Measurements from ENCODE around the gene OR12D2. TPM values are rescaled to one million over a fixed set of nuclear protein-coding genes. Genes with fewer than 3 reads are reported as not detected.
"Not testable (repeated sequence)": the region's sequence is repeated elsewhere in the genome, so short reads cannot be mapped to it uniquely, and the experiment has no call there.

Gene OR12D2
- total RNA-seq, result not detected

- Histone ChIP-seq H3K9me3 (no peaks in the 10 kb centered on the region), H3K4me3 (no peak within 1 kb of the TSS), H3K4me1 (no peaks in the 10 kb centered on the region), H3K27ac (replicated peaks in 1 of 4) (no peak within 1 kb of the TSS), H3K36me3 (no peaks in the 10 kb centered on the region), H3K27me3 (peaks cover 0 to 9% (median 0%) of the 10 kb centered on the region in 4 donors)
- intact Hi-C loops (cut with DNase I), result no loop called here
- TF ChIP-seq EP300 (IDR thresholded peaks at IDR 0.05), result no peak
- no peak for TF ChIP-seq CTCF (IDR thresholded peaks at IDR 0.05)
- no peak for TF ChIP-seq POLR2AphosphoS5 (IDR thresholded peaks at IDR 0.05)
- TF ChIP-seq POLR2A (IDR thresholded peaks at IDR 0.05; ENCODE audit: low read depth), result no peak
- no peak for DNase-seq (ENCODE audit: extremely low spot score)
These were observed at the start of gene OR12D2 for GRCh38 chr6:29395331-29395730. Gene OR12D2, plus strand, starts transcription at chr6:29395631. Its CDS starts 1,069 bp downstream, at chr6:29396700.

- intact Hi-C loops (cut with DNase I); H3K27me3 ChIP-seq; DNase-seq (ENCODE audit: extremely low spot score); H3K36me3 ChIP-seq; H3K27ac ChIP-seq (replicated peaks in 1 of 4); H3K4me1 ChIP-seq; H3K4me3 ChIP-seq: not testable (repeated sequence)
- H3K9me3 ChIP-seq, result peaks cover 0 to 18% (median 11%) of the 10 kb centered on the region in 4 donors
- 89% methylated on average over 3 of the region's 3 CpGs for WGBS
These were observed 46.1 kb upstream of the OR12D2 start for GRCh38 chr6:29349348-29349747.

GRCh38 chr6:29354980-29355379, 40.5 kb upstream of the OR12D2 start:
- Histone ChIP-seq H3K36me3 (no peaks in the 10 kb centered on the region), H3K27ac (replicated peaks in 1 of 4) (no peak overlapping the region), H3K4me3 (no peak overlapping the region), H3K27me3 (peaks cover 0 to 5% (median 2%) of the 10 kb centered on the region in 4 donors), H3K4me1 (no peaks in the 10 kb centered on the region), H3K9me3 (peaks cover 0 to 18% (median 7%) of the 10 kb centered on the region in 4 donors)
- no peak for DNase-seq (ENCODE audit: extremely low spot score)
- no peak for TF ChIP-seq EP300 (IDR thresholded peaks at IDR 0.05)
- TF ChIP-seq POLR2AphosphoS5 (IDR thresholded peaks at IDR 0.05), result no peak
- TF ChIP-seq CTCF (IDR thresholded peaks at IDR 0.05), result no peak
- TF ChIP-seq POLR2A (IDR thresholded peaks at IDR 0.05; ENCODE audit: low read depth), result no peak
- intact Hi-C loops (cut with DNase I), result no loop called here

- 20% methylated on average over 1 of the region's 1 CpG for WGBS
- DNase-seq (ENCODE audit: extremely low spot score), result no peak
- TF ChIP-seq POLR2A (IDR thresholded peaks at IDR 0.05; ENCODE audit: low read depth), result no peak
- no peak for TF ChIP-seq EP300 (IDR thresholded peaks at IDR 0.05)
- no peak for TF ChIP-seq CTCF (IDR thresholded peaks at IDR 0.05)
- TF ChIP-seq POLR2AphosphoS5 (IDR thresholded peaks at IDR 0.05), result no peak
- H3K27me3 ChIP-seq, result peaks cover 0 to 5% (median 2%) of the 10 kb centered on the region in 4 donors
- H3K36me3 ChIP-seq, result no peaks in the 10 kb centered on the region
- peaks cover 0 to 11% (median 2%) of the 10 kb centered on the region in 4 donors for H3K9me3 ChIP-seq
- H3K27ac ChIP-seq (replicated peaks in 1 of 4), result no peak overlapping the region
- H3K4me1 ChIP-seq, result no peaks in the 10 kb centered on the region
- no peak overlapping the region for H3K4me3 ChIP-seq
- intact Hi-C loops (cut with DNase I), result no loop called here
These were observed 39.8 kb upstream of the OR12D2 start for GRCh38 chr6:29355603-29356002.

- H3K27ac ChIP-seq (replicated peaks in 1 of 4), result no peak within 1 kb of the TSS
- H3K36me3 ChIP-seq, result no peaks in the 10 kb centered on the region
- DNase-seq (ENCODE audit: extremely low spot score), result no peak
- intact Hi-C loops (cut with DNase I), result no loop called here
- H3K27me3 ChIP-seq, result no peaks in the 10 kb centered on the region
- H3K4me1 ChIP-seq, result no peaks in the 10 kb centered on the region
- no peaks in the 10 kb centered on the region for H3K9me3 ChIP-seq
- TF ChIP-seq EP300 (IDR thresholded peaks at IDR 0.05) (no peak), POLR2AphosphoS5 (IDR thresholded peaks at IDR 0.05) (no peak), CTCF (IDR thresholded peaks at IDR 0.05) (no peak), POLR2A (IDR thresholded peaks at IDR 0.05; ENCODE audit: low read depth) (no peak)
- WGBS, result 72% methylated on average over 3 of the region's 3 CpGs
- no peak within 1 kb of the TSS for H3K4me3 ChIP-seq
These were observed 26.7 kb upstream of the OR12D2 start, which contains the start of gene OR5V1 for GRCh38 chr6:29368765-29369164. Gene OR5V1, minus strand, starts transcription at chr6:29368865. Its CDS starts 12,670 bp downstream, at chr6:29356195.

Measured in esophagus muscularis mucosa (tissue), 4 donors.